Measurements from ENCODE around the gene PDGFC. TPM values are rescaled to one million over a fixed set of nuclear protein-coding genes. Genes with fewer than 3 reads are reported as not detected.
A peak's percentile ranks its signal among the peaks of the same experiment; 100 is the strongest.

The PDGFC gene
- total RNA-seq, 1 donor from 2014 or later, result 56.7 TPM

- no peak for TF ChIP-seq CTCF (conservative IDR thresholded peaks at IDR 0.05; ENCODE audit: low read depth, low read length)
- peak overlapping the region; percentile 42 for H3K4me3 ChIP-seq (ENCODE audit: low read depth, low read length)
- no peak for DNase-seq (ENCODE audit: low read depth)
These were observed 22.9 kb downstream of the PDGFC start for GRCh38 chr4:156948738-156949137.

- peak overlapping the region; percentile 42 for H3K4me3 ChIP-seq (ENCODE audit: low read depth, low read length)
- TF ChIP-seq CTCF (conservative IDR thresholded peaks at IDR 0.05; ENCODE audit: low read depth, low read length), result no peak
These were observed 23.5 kb downstream of the PDGFC start for GRCh38 chr4:156948133-156948532.

GRCh38 chr4:156946516-156947424 lies 24.8 kb downstream of the PDGFC start:
- H3K4me3 ChIP-seq (ENCODE audit: low read depth, low read length), result no peak overlapping the region
- DNase-seq (ENCODE audit: low read depth), result peak; percentile 98
- TF ChIP-seq CTCF (conservative IDR thresholded peaks at IDR 0.05; ENCODE audit: low read depth, low read length), result no peak

More at GRCh38 chr4:156948133-156948532, 23.5 kb downstream of the PDGFC start:
- no peak for DNase-seq (ENCODE audit: low read depth)

GRCh38 chr4:156945532-156945931 lies 26.1 kb downstream of the PDGFC start:
- DNase-seq (ENCODE audit: low read depth), result no peak
- H3K4me3 ChIP-seq (ENCODE audit: low read depth, low read length), result peak overlapping the region; percentile 1
- no peak for TF ChIP-seq CTCF (conservative IDR thresholded peaks at IDR 0.05; ENCODE audit: low read depth, low read length)

GRCh38 chr4:156942991-156943390 lies 28.6 kb downstream of the PDGFC start:
- no peak overlapping the region for H3K4me3 ChIP-seq (ENCODE audit: low read depth, low read length)
- TF ChIP-seq CTCF (conservative IDR thresholded peaks at IDR 0.05; ENCODE audit: low read depth, low read length), result no peak
- DNase-seq (ENCODE audit: low read depth), result no peak

GRCh38 chr4:156941940-156942548 lies 29.6 kb downstream of the PDGFC start:
- H3K4me3 ChIP-seq (ENCODE audit: low read depth, low read length), result peak overlapping the region; percentile 3
- peak; percentile 79 for DNase-seq (ENCODE audit: low read depth)
- no peak for TF ChIP-seq CTCF (conservative IDR thresholded peaks at IDR 0.05; ENCODE audit: low read depth, low read length)
